HepG2 (cell line): ENCODE data around the gene LYSMD2. TPM values are rescaled to one million over a fixed set of nuclear protein-coding genes. Genes with fewer than 3 reads are reported as not detected.

Source experiments
- ATAC-seq: fragments of 200-7000 bp; cut with Tn5 transposase; 3 replicates; pipeline ENCODE4 v1.9.1; 2020; ENCODE audit warnings: mild to moderate bottlenecking, moderate library complexity
- BruUV-seq: library from RNA; stranded (reverse); fragments of 400-500 nt; replicated peaks from 2 replicates; lab custom pipeline; 2021; lab: Mats Ljungman, UMichigan
- CTCF ChIA-PET: fragments of 300-600 bp; formaldehyde crosslinking; extraction: SDS; loops from one replicate; lab custom pipeline; 2021; ENCODE audit warnings: low total read pairs, inconsistent platforms, low intra/inter-chr PET ratio; lab: Yijun Ruan, JAX
- POLR2A ChIA-PET: fragments of 350-600 bp; sonication (Branson Sonifier 250); formaldehyde crosslinking; loops from one replicate; lab custom pipeline; 2020; ENCODE audit warnings: antibody characterized with exemption, inconsistent platforms; lab: Yijun Ruan, JAX
- DNase-seq: peaks from one replicate; pipeline ENCODE4 v3.0.0-alpha.2; 2015; ENCODE audit warnings: low spot score
- FAIRE-seq: peaks from 3 replicates; lab custom pipeline; 2011; peaks lifted over from hg19 to GRCh38; lab: Jason Lieb, UNC
- H2AFZ ChIP-seq: one replicate; pipeline ENCODE4 v1.6.1; 2011; ENCODE audit warnings: low read length, inconsistent platforms
- H3K27ac ChIP-seq: fragments of 300-600 bp; 3 replicates; pipeline ENCODE4 v1.8.0; 2011; ENCODE audit warnings: mixed run types, mild to moderate bottlenecking, mixed read lengths, low read length, inconsistent platforms; ENCODE audit not compliant: insufficient read depth; ENCODE audit errors: extremely low read length
- H3K27me3 ChIP-seq, 2 experiments: fragments of 200-600 bp in 1 of 2; 2 replicates in 1 of 2; 3 replicates in 1 of 2; pipeline versions ENCODE4 v1.6.0 to v1.8.0; 2011; ENCODE audit warnings: low read length in 2 of 2, mild to moderate bottlenecking in 2 of 2, moderate library complexity in 2 of 2, inconsistent platforms in 1 of 2; ENCODE audit not compliant: insufficient read depth in 2 of 2, control insufficient read depth in 1 of 2
- H3K36me3 ChIP-seq, 2 experiments: fragments of 200-600 bp in 1 of 2; replicated peaks in 1 of 2; 2 replicates in 1 of 2; 3 replicates in 1 of 2; pipeline versions ENCODE4 v1.5.1 to v1.8.0; 2011; ENCODE audit warnings: low read length in 2 of 2, inconsistent platforms in 1 of 2; ENCODE audit not compliant: insufficient read depth in 2 of 2, control insufficient read depth in 1 of 2
- H3K4me1 ChIP-seq: 2 replicates; pipeline ENCODE4 v1.5.1; 2012; ENCODE audit warnings: low read length, inconsistent platforms; ENCODE audit not compliant: insufficient read depth
- H3K4me2 ChIP-seq: 2 replicates; pipeline ENCODE4 v1.6.0; 2011; ENCODE audit warnings: low read depth, low read length, inconsistent platforms
- H3K4me3 ChIP-seq, 3 experiments: fragments of 200-600 bp in 1 of 3; sonication (generic), shearing (Covaris generic) in 1 of 3; replicated peaks in 1 of 3; 2 replicates each; pipeline ENCODE4 v1.5.1; 2011 to 2016; ENCODE audit warnings: low read length in 3 of 3, inconsistent platforms in 2 of 3, low read depth in 2 of 3, mild to moderate bottlenecking in 2 of 3, control low read depth in 1 of 3, mixed read lengths in 1 of 3; ENCODE audit not compliant: insufficient read depth in 1 of 3
- H3K79me2 ChIP-seq: one replicate; pipeline ENCODE4 v1.6.1; 2011; ENCODE audit warnings: low read length, inconsistent platforms; ENCODE audit not compliant: insufficient read depth
- H3K9ac ChIP-seq: 2 replicates; pipeline ENCODE4 v1.6.0; 2011; ENCODE audit warnings: mild to moderate bottlenecking, low read depth, low read length, inconsistent platforms; ENCODE audit not compliant: insufficient read depth
- H3K9me3 ChIP-seq: 2 replicates; pipeline ENCODE4 v1.5.1; 2012; ENCODE audit warnings: mild to moderate bottlenecking, low read length
- H4K20me1 ChIP-seq: 2 replicates; pipeline ENCODE4 v1.6.0; 2011; ENCODE audit warnings: inconsistent platforms, mild to moderate bottlenecking, low read length, moderate library complexity; ENCODE audit not compliant: insufficient read depth
- BCLAF1 ChIP-seq: fragments of 450-650 bp; IDR thresholded peaks from 2 replicates; pipeline ENCODE4 v1.6.1; 2017; ENCODE audit warnings: mild to moderate bottlenecking
- CC2D1A ChIP-seq: sonication (generic); formaldehyde crosslinking; IDR thresholded peaks from 2 replicates; pipeline ENCODE4 v1.8.1; 2023; ENCODE audit warnings: mild to moderate bottlenecking, missing genetic modification reagents
- HDAC1 ChIP-seq: sonication (generic); formaldehyde crosslinking; IDR thresholded peaks from 2 replicates; pipeline ENCODE4 v1.5.1; 2020; ENCODE audit warnings: mild to moderate bottlenecking, missing genetic modification reagents
- HOXA7 ChIP-seq: sonication (generic); formaldehyde crosslinking; IDR thresholded peaks from 2 replicates; pipeline ENCODE4 v1.8.1; 2022; ENCODE audit warnings: mild to moderate bottlenecking, missing genetic modification reagents, moderate library complexity
- HOXA9 ChIP-seq: sonication (generic); formaldehyde crosslinking; IDR thresholded peaks from 2 replicates; pipeline ENCODE4 v1.8.1; 2022; ENCODE audit warnings: missing genetic modification reagents, mild to moderate bottlenecking, moderate library complexity, borderline replicate concordance
- KLF11 ChIP-seq: IDR thresholded peaks from 2 replicates; pipeline ENCODE4 v1.6.1; 2016; ENCODE audit warnings: missing compliant biosample characterization
- LBX2 ChIP-seq: sonication (generic); formaldehyde crosslinking; IDR thresholded peaks from 2 replicates; pipeline ENCODE4 v1.5.0; 2020; ENCODE audit warnings: missing genetic modification reagents, mild to moderate bottlenecking, borderline replicate concordance
- MYC ChIP-seq: sonication (generic); formaldehyde crosslinking; IDR thresholded peaks from 2 replicates; pipeline ENCODE4 v1.9.0; 2021; ENCODE audit warnings: missing genetic modification reagents, borderline replicate concordance
- RBFOX2 ChIP-seq: fragments of 200-400 bp; formaldehyde crosslinking; IDR thresholded peaks from 2 replicates; pipeline ENCODE4 v1.6.1; 2017; ENCODE audit warnings: low read depth, mild to moderate bottlenecking, low read length
- SOX5 ChIP-seq: IDR thresholded peaks from 2 replicates; pipeline ENCODE4 v1.6.1; 2016; ENCODE audit warnings: borderline replicate concordance
- SP2 ChIP-seq: sonication (generic); formaldehyde crosslinking; IDR thresholded peaks from 2 replicates; pipeline ENCODE4 v1.5.1; 2020; ENCODE audit warnings: mild to moderate bottlenecking, missing genetic modification reagents
- SRF ChIP-seq: IDR thresholded peaks from 2 replicates; pipeline ENCODE4 v1.6.1; 2011; ENCODE audit warnings: mild to moderate bottlenecking, low read depth, low read length, moderate library complexity
- SUZ12 ChIP-seq: fragments of 150-350 bp; IDR thresholded peaks from 2 replicates; pipeline ENCODE4 v1.6.1; 2014; ENCODE audit warnings: low read depth, low read length
- TRIM24 ChIP-seq: sonication (generic); formaldehyde crosslinking; IDR thresholded peaks from 2 replicates; pipeline ENCODE4 v1.8.0; 2022; ENCODE audit warnings: mild to moderate bottlenecking, missing genetic modification reagents
- ZMYM3 ChIP-seq: sonication (generic); formaldehyde crosslinking; IDR thresholded peaks from 2 replicates; pipeline ENCODE4 v1.5.1; 2020; ENCODE audit warnings: mild to moderate bottlenecking, missing genetic modification reagents
- ZNF138 ChIP-seq: sonication (generic); formaldehyde crosslinking; IDR thresholded peaks from 2 replicates; pipeline ENCODE4 v1.5.0; 2020; ENCODE audit warnings: mild to moderate bottlenecking, low read depth, missing genetic modification reagents
- ZNF331 ChIP-seq: sonication (generic); formaldehyde crosslinking; IDR thresholded peaks from 2 replicates; pipeline ENCODE4 v1.4.0; 2020; ENCODE audit warnings: missing genetic modification reagents
- ZNF749 ChIP-seq: sonication (generic); formaldehyde crosslinking; IDR thresholded peaks from 2 replicates; pipeline ENCODE4 v1.8.0; 2022; ENCODE audit warnings: mild to moderate bottlenecking, missing genetic modification reagents, moderate library complexity, borderline replicate concordance
- ZNF879 ChIP-seq: sonication (generic); formaldehyde crosslinking; IDR thresholded peaks from 2 replicates; pipeline ENCODE4 v1.8.1; 2023; ENCODE audit warnings: missing genetic modification reagents
- ZXDC ChIP-seq: sonication (generic); formaldehyde crosslinking; IDR thresholded peaks from 2 replicates; pipeline ENCODE4 v1.5.0; 2020; ENCODE audit warnings: mild to moderate bottlenecking, missing genetic modification reagents
- WGBS: methylation state at CpG from one replicate; pipeline ENCODE4 v1.1.6; 2017; ENCODE audit warnings: low lambda C conversion rate; 5-methylcytosine and 5-hydroxymethylcytosine counted together
- in situ Hi-C: cut with HindIII; loops from 2 replicates; pipeline ENCODE4 v1.10.0; 2017; ENCODE audit warnings: low pct_unique_long_range_greater_than_20kb; ENCODE audit not compliant: extremely low pct_ligation_motif_present
- intact Hi-C: fragments of 100-400 bp; cut with micrococcal nuclease; formaldehyde crosslinking; loops from one replicate; pipeline ENCODE4 v1.10.0; 2022; ENCODE audit not compliant: unreplicated experiment
- polyA plus RNA-seq, 8 experiments: library from polyadenylated mRNA; depleted of rRNA in 3 of 8; stranded (reverse) in 7 of 8; unstranded in 1 of 8; fragments of >200 nt; fragmentation: Illumina TruSeq in 4 of 8; extraction: Trizol in 4 of 8; gene quantifications; 2 replicates each; pipeline versions ENCODE4 v1.2.1 to v1.2.3, GENCODE V29; 2011 to 2016; ENCODE audit warnings: low read depth in 4 of 8, missing spikeins in 1 of 8, mixed read lengths in 1 of 8; ENCODE audit not compliant: insufficient read depth in 1 of 8
- total RNA-seq, 5 experiments: library from RNA; depleted of rRNA; stranded (reverse); fragments of >200 nt; fragmentation: Illumina TruSeq; extraction: Trizol; gene quantifications; 2 replicates each; pipeline ENCODE4 v1.2.3, GENCODE V29; 2016; ENCODE audit warnings: low read depth in 1 of 5

LYSMD2 gene
- total and polyA plus RNA-seq, 2 of the 13 experiments (the other 11 are each of a cell fraction or from before 2014, with no cell fraction given), result 0.05 to 0.27 TPM

GRCh38 chr15:51714911-51715310 is 22.5 kb downstream of the LYSMD2 start:
- no peak for ATAC-seq
- Histone ChIP-seq H3K36me3 (no peaks in the 10 kb centered on the region), H3K4me2 (no peak overlapping the region), H3K9ac (no peak overlapping the region), H3K27me3 (no peaks in the 10 kb centered on the region), H3K27ac (no peak overlapping the region), H3K79me2 (no peaks in the 10 kb centered on the region), H3K4me3 (no peak overlapping the region), H4K20me1 (no peaks in the 10 kb centered on the region), H3K9me3 (no peaks in the 10 kb centered on the region), H3K4me1 (peaks cover 3% of the 10 kb centered on the region), H2AFZ (no peak overlapping the region)
- in situ Hi-C loops, result no loop called here
- ChIA-PET CTCF (no interaction called here), POLR2A (no interaction called here)
- no peak for DNase-seq
- FAIRE-seq, result no peak
- no TSS peak for BruUV-seq
- TF ChIP-seq HDAC1 (CRISPR knock-in tag), result no peak
- TF ChIP-seq ZMYM3 (CRISPR knock-in tag), result no peak
- TF ChIP-seq HOXA7 (CRISPR knock-in tag), result no peak
- no peak for TF ChIP-seq LBX2 (CRISPR knock-in tag)
- TF ChIP-seq HOXA9 (CRISPR knock-in tag), result no peak
- TF ChIP-seq ZXDC (CRISPR knock-in tag), result no peak
- TF ChIP-seq TRIM24 (CRISPR knock-in tag), result no peak
- TF ChIP-seq ZNF879 (CRISPR knock-in tag), result no peak
- TF ChIP-seq MYC (CRISPR knock-in tag), result no peak
- no peak for TF ChIP-seq KLF11 (CRISPR knock-in tag)
- TF ChIP-seq RBFOX2, result no peak
- no peak for TF ChIP-seq ZNF331 (CRISPR knock-in tag)
- TF ChIP-seq SP2 (CRISPR knock-in tag), result no peak
- no peak for TF ChIP-seq SRF
- TF ChIP-seq SOX5 (CRISPR knock-in tag), result no peak
- no peak for TF ChIP-seq CC2D1A (CRISPR knock-in tag)
- TF ChIP-seq ZNF138 (CRISPR knock-in tag), result no peak
- TF ChIP-seq ZNF749 (CRISPR knock-in tag), result no peak
- TF ChIP-seq BCLAF1, result no peak
- TF ChIP-seq SUZ12, result no peak
- intact Hi-C loops, result no loop called here
- WGBS, result 45% methylated on average over 1 of the region's 1 CpG
